Measurements from ENCODE around the gene RXRB.
A peak's percentile ranks its signal among the peaks of the same experiment; 100 is the strongest.

Gene RXRB

GRCh38 chr6:33212857-33213165 lies 12.3 kb upstream of the RXRB start:
- DNase-seq: no peak

- no peak for DNase-seq
Measured at GRCh38 chr6:33211666-33212422, 11.4 kb upstream of the RXRB start.

- DNase-seq: no peak
Measured at GRCh38 chr6:33211136-33211535, 10.7 kb upstream of the RXRB start.

GRCh38 chr6:33209856-33210255 lies 9.4 kb upstream of the RXRB start:
- DNase-seq: no peak

- DNase-seq: peak in 55 of 58 donors; percentile 47 to 92 (median 80)
Measured at GRCh38 chr6:33208091-33208967, 7.9 kb upstream of the RXRB start, which contains the start of gene RING1. TSS of gene RING1 (plus strand) at chr6:33208500. CDS start at chr6:33208823, 323 bp downstream.

GRCh38 chr6:33207552-33208090 lies 7.2 kb upstream of the RXRB start:
- peak in 18 of 58 donors; percentile 12 to 55 (median 37) for DNase-seq

- peak in 9 of 58 donors; percentile 6 to 58 (median 26) for DNase-seq
Measured at GRCh38 chr6:33206864-33207551, 6.5 kb upstream of the RXRB start.

- DNase-seq: no peak
Measured at GRCh38 chr6:33206027-33206863, 5.8 kb upstream of the RXRB start.

GRCh38 chr6:33205191-33206026 lies 4.9 kb upstream of the RXRB start:
- no peak for DNase-seq

- DNase-seq: peak; percentile 30 to 96 (median 88)
Measured at GRCh38 chr6:33204415-33205190, 4.1 kb upstream of the RXRB start, which contains the start of gene HSD17B8. TSS of gene HSD17B8 (plus strand) at chr6:33204655. CDS start at chr6:33204669, 14 bp downstream.

GRCh38 chr6:33204165-33204414 lies 3.6 kb upstream of the RXRB start:
- DNase-seq: no peak

GRCh38 chr6:33203443-33204164 lies 3.1 kb upstream of the RXRB start:
- DNase-seq: no peak

- no peak for DNase-seq
Measured at GRCh38 chr6:33202799-33203198, 2.3 kb upstream of the RXRB start.

- DNase-seq: no peak
Measured at GRCh38 chr6:33201935-33202334, 1.5 kb upstream of the RXRB start.

GRCh38 chr6:33201147-33201545 lies 681 bp upstream of the RXRB start:
- DNase-seq: peak in 2 of 58 donors; percentile 34 to 52

GRCh38 chr6:33199687-33200218 lies 712 bp downstream of the RXRB start:
- peak in 9 of 58 donors; percentile 50 to 83 (median 70) for DNase-seq

GRCh38 chr6:33198853-33199436 lies 1.5 kb downstream of the RXRB start:
- no peak for DNase-seq

All from anterior cingulate cortex (tissue), 58 donors.